HEK293 (cell line): Measurements from ENCODE around the gene CISD1.

Experiments used
- CTCF ChIA-PET: fragments of 350-600 bp; formaldehyde crosslinking; extraction: SDS; loops from one replicate; lab custom pipeline; 2021; ENCODE audit warnings: antibody characterized with exemption; lab: Yijun Ruan, JAX
- POLR2A ChIA-PET: fragments of 300-600 bp; formaldehyde crosslinking; extraction: SDS; loops from one replicate; lab custom pipeline; 2020; ENCODE audit warnings: antibody characterized with exemption, inconsistent platforms; lab: Yijun Ruan, JAX
- H3K27ac ChIP-seq: fragments of 200-500 bp; sonication (Bioruptor generic); 2 replicates; pipeline ENCODE4 v1.5.1; 2014; ENCODE audit warnings: low read depth, low read length, control low read depth, inconsistent platforms; ENCODE audit errors: extremely low read depth
- H3K36me3 ChIP-seq, 2 experiments: fragments of 200-500 bp in 1 of 2; sonication (Bioruptor generic) in 1 of 2; 1 replicate in 1 of 2; 2 replicates in 1 of 2; pipeline ENCODE4 v1.5.1; 2014 to 2017; ENCODE audit warnings: inconsistent platforms in 2 of 2, low read length in 2 of 2; ENCODE audit not compliant: control insufficient read depth in 2 of 2, insufficient read depth in 1 of 2
- H3K4me1 ChIP-seq: fragments of 200-500 bp; sonication (Bioruptor generic); 2 replicates; pipeline ENCODE4 v1.5.1; 2014; ENCODE audit warnings: mild to moderate bottlenecking, low read length, inconsistent platforms; ENCODE audit not compliant: control insufficient read depth, insufficient read depth
- H3K4me3 ChIP-seq: 2 replicates; pipeline ENCODE4 v1.5.1; 2011; ENCODE audit warnings: low read depth, mild to moderate bottlenecking, control low read depth, low read length, moderate library complexity
- H3K9me3 ChIP-seq: fragments of 200-500 bp; sonication (Bioruptor generic); 2 replicates; pipeline ENCODE4 v1.5.1; 2014; ENCODE audit warnings: low read depth, low read length, inconsistent platforms; ENCODE audit not compliant: control insufficient read depth, insufficient read depth
- KLF7 ChIP-seq: fragments of 450-650 bp; formaldehyde crosslinking; IDR thresholded peaks from 2 replicates; pipeline ENCODE4 v1.5.1; 2016; ENCODE audit warnings: missing biosample characterization, missing genetic modification characterization, borderline replicate concordance
- SP3 ChIP-seq: fragments of 450-650 bp; formaldehyde crosslinking; IDR thresholded peaks from 2 replicates; pipeline ENCODE4 v1.5.1; 2016; ENCODE audit warnings: missing biosample characterization, missing genetic modification characterization
- SP7 ChIP-seq: fragments of 450-650 bp; formaldehyde crosslinking; IDR thresholded peaks from 2 replicates; pipeline ENCODE4 v1.5.1; 2016; ENCODE audit warnings: missing biosample characterization, missing genetic modification characterization
- ZFP3 ChIP-seq: fragments of 450-650 bp; formaldehyde crosslinking; IDR thresholded peaks from 2 replicates; pipeline ENCODE4 v1.5.1; 2016; ENCODE audit warnings: low read depth, missing biosample characterization, missing genetic modification characterization
- ZFP69B ChIP-seq: fragments of 450-650 bp; formaldehyde crosslinking; IDR thresholded peaks from 2 replicates; pipeline ENCODE4 v1.5.1; 2016; ENCODE audit warnings: missing biosample characterization, missing genetic modification characterization
- ZNF140 ChIP-seq: fragments of 450-650 bp; formaldehyde crosslinking; IDR thresholded peaks from 2 replicates; pipeline ENCODE4 v1.5.1; 2016; ENCODE audit warnings: missing biosample characterization, missing genetic modification characterization
- ZNF146 ChIP-seq: fragments of 450-650 bp; formaldehyde crosslinking; IDR thresholded peaks from 2 replicates; pipeline ENCODE4 v1.5.1; 2016; ENCODE audit warnings: missing biosample characterization, missing genetic modification characterization
- ZNF23 ChIP-seq: fragments of 450-650 bp; formaldehyde crosslinking; IDR thresholded peaks from 2 replicates; pipeline ENCODE4 v1.5.1; 2016; ENCODE audit warnings: missing biosample characterization, missing genetic modification characterization, borderline replicate concordance
- ZNF292 ChIP-seq: fragments of 450-650 bp; formaldehyde crosslinking; IDR thresholded peaks from 2 replicates; pipeline ENCODE4 v1.5.1; 2016; ENCODE audit warnings: low read depth, missing biosample characterization, missing genetic modification characterization, borderline replicate concordance
- ZNF302 ChIP-seq: fragments of 450-650 bp; formaldehyde crosslinking; IDR thresholded peaks from 2 replicates; pipeline ENCODE4 v1.5.1; 2016; ENCODE audit warnings: missing biosample characterization, missing genetic modification characterization, low read depth
- ZNF341 ChIP-seq: fragments of 450-650 bp; formaldehyde crosslinking; IDR thresholded peaks from 2 replicates; pipeline ENCODE4; 2016; ENCODE audit warnings: low read depth, missing biosample characterization, missing genetic modification characterization
- ZNF37A ChIP-seq: fragments of 450-650 bp; IDR thresholded peaks from 2 replicates; pipeline ENCODE4 v1.5.1; 2018; ENCODE audit warnings: missing biosample characterization, missing genetic modification characterization
- ZNF449 ChIP-seq: fragments of 450-650 bp; formaldehyde crosslinking; IDR thresholded peaks from 2 replicates; pipeline ENCODE4 v1.5.1; 2017; ENCODE audit warnings: missing biosample characterization, mild to moderate bottlenecking, missing genetic modification characterization, moderate library complexity
- ZNF561 ChIP-seq: fragments of 450-650 bp; IDR thresholded peaks from 2 replicates; pipeline ENCODE4 v1.5.1; 2018; ENCODE audit warnings: missing biosample characterization, missing genetic modification characterization, borderline replicate concordance
- ZNF580 ChIP-seq: fragments of 450-650 bp; formaldehyde crosslinking; IDR thresholded peaks from 2 replicates; pipeline ENCODE4 v1.5.1; 2016; ENCODE audit warnings: missing biosample characterization, missing genetic modification characterization
- ZNF76 ChIP-seq: fragments of 450-650 bp; formaldehyde crosslinking; IDR thresholded peaks from 2 replicates; pipeline ENCODE4; 2016; ENCODE audit warnings: low read depth, missing biosample characterization, missing genetic modification characterization, borderline replicate concordance
- ZNF768 ChIP-seq: fragments of 450-650 bp; formaldehyde crosslinking; IDR thresholded peaks from 2 replicates; pipeline ENCODE4 v1.5.1; 2018; ENCODE audit warnings: missing biosample characterization, mild to moderate bottlenecking, missing genetic modification characterization
- ZXDB ChIP-seq: fragments of 450-650 bp; formaldehyde crosslinking; IDR thresholded peaks from 2 replicates; pipeline ENCODE4 v1.5.1; 2016; ENCODE audit warnings: missing biosample characterization, missing genetic modification characterization
- TF ChIP-seq, protein P1 (sequence below): fragments of 450-650 bp; formaldehyde crosslinking; IDR thresholded peaks from 2 replicates; pipeline ENCODE4 v1.5.1; 2016; ENCODE audit warnings: missing biosample characterization, missing genetic modification characterization

The CISD1 gene

DNA sequence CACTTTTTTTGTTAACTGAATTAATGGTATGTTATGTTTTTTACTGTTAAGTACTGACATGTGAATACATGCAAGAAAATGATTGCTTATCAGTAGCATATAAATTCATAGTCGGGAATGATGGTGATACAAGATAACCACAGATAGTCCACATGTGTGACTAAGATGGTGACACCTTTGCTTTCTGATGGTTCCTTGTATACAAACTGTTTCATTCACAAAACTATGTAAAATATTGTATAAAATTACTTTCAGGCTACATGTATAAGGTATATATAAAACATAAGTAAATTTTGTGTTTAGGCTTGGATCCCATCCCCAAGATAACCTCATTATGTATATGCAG is 10.0 kb downstream of the CISD1 start:
- POLR2A ChIA-PET = no interaction called here
- H3K9me3 ChIP-seq = no peaks in the 10 kb centered on the region
- TF ChIP-seq SP7 (tag by site-specific recombination) (no peak), SP3 (no peak), KLF7 (tag by site-specific recombination) (no peak), ZNF140 (tag by site-specific recombination) (no peak), ZNF292 (tag by site-specific recombination) (no peak), ZNF302 (tag by site-specific recombination) (no peak), ZNF37A (tag by site-specific recombination) (no peak), ZNF76 (tag by site-specific recombination) (no peak), ZNF768 (tag by site-specific recombination) (no peak), ZNF561 (no peak), ZNF341 (tag by site-specific recombination) (no peak), ZFP3 (no peak), ZNF146 (no peak), ZFP69B (no peak), ZNF23 (no peak)
- TF ChIP-seq, protein P1, sequence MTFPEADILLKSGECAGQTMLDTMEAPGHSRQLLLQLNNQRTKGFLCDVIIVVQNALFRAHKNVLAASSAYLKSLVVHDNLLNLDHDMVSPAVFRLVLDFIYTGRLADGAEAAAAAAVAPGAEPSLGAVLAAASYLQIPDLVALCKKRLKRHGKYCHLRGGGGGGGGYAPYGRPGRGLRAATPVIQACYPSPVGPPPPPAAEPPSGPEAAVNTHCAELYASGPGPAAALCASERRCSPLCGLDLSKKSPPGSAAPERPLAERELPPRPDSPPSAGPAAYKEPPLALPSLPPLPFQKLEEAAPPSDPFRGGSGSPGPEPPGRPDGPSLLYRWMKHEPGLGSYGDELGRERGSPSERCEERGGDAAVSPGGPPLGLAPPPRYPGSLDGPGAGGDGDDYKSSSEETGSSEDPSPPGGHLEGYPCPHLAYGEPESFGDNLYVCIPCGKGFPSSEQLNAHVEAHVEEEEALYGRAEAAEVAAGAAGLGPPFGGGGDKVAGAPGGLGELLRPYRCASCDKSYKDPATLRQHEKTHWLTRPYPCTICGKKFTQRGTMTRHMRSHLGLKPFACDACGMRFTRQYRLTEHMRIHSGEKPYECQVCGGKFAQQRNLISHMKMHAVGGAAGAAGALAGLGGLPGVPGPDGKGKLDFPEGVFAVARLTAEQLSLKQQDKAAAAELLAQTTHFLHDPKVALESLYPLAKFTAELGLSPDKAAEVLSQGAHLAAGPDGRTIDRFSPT (tag by site-specific recombination) = no peak
- TF ChIP-seq, all 188 proteins: peak for 0
- H3K4me1 ChIP-seq = no peaks in the 10 kb centered on the region
- CTCF ChIA-PET = no interaction called here
- no peak overlapping the region for H3K27ac ChIP-seq
- no peak overlapping the region for H3K4me3 ChIP-seq
- peaks cover 8 to 35% of the 10 kb centered on the region in 2 experiments for H3K36me3 ChIP-seq

- no peak overlapping the region for H3K27ac ChIP-seq
- no peaks in the 10 kb centered on the region for H3K4me1 ChIP-seq
- POLR2A ChIA-PET = interaction anchor here (1.5 kb wide), 1 partner anchor 12 kb away, joined by 5 read pairs; the partner anchor contains the start of gene CISD1
- H3K4me3 ChIP-seq = no peak overlapping the region
- peaks cover 8 to 35% of the 10 kb centered on the region in 2 experiments for H3K36me3 ChIP-seq
- TF ChIP-seq ZNF580 (tag by site-specific recombination) (no peak), ZXDB (tag by site-specific recombination) (no peak), ZNF449 (tag by site-specific recombination) (no peak), ZNF768 (tag by site-specific recombination) (no peak)
- CTCF ChIA-PET = interaction anchor here (0.5 to 2.1 kb wide), 4 partner anchors 11 to 202 kb away, joined by 4 to 10 read pairs (median 6); no protein-coding TSS in a partner anchor
- H3K9me3 ChIP-seq = no peaks in the 10 kb centered on the region
These were observed 11.5 kb downstream of the CISD1 start for GRCh38 chr10:58280477-58280876.
